D721Med (cell line): ENCODE results near the gene COL6A2.
"Not testable (repeated sequence)": the region's sequence is repeated elsewhere in the genome, so short reads cannot be mapped to it uniquely, and the experiment has no call there.

Experiments
- DNase-seq: peaks from one replicate; pipeline ENCODE4 v3.0.0; 2011; ENCODE audit warnings: low spot score; ENCODE audit not compliant: insufficient read length
- FAIRE-seq: peaks from 2 replicates; lab custom pipeline; 2011; peaks lifted over from hg19 to GRCh38; lab: Jason Lieb, UNC
- CTCF ChIP-seq: IDR thresholded peaks from 2 replicates; pipeline ENCODE4 v1.5.1; 2012; ENCODE audit warnings: mild to moderate bottlenecking, control low read depth; ENCODE audit not compliant: insufficient read depth; ENCODE audit errors: missing control alignments

COL6A2 gene

GRCh38 chr21:46069719-46070279, 28.1 kb upstream of the COL6A2 start:
- DNase-seq (no peak), FAIRE-seq (no peak)
- TF ChIP-seq CTCF, result no peak

GRCh38 chr21:46071082-46071481, 26.8 kb upstream of the COL6A2 start:
- TF ChIP-seq CTCF, result no peak
- DNase-seq (no peak), FAIRE-seq (no peak)

GRCh38 chr21:46076724-46077123, 21.2 kb upstream of the COL6A2 start:
- not testable (repeated sequence) for FAIRE-seq

GRCh38 chr21:46077674-46078101, 20.2 kb upstream of the COL6A2 start:
- DNase-seq (no peak), FAIRE-seq (no peak)
- TF ChIP-seq CTCF, result no peak

More at GRCh38 chr21:46076724-46077123, 21.2 kb upstream of the COL6A2 start:
- DNase-seq, result not testable (repeated sequence)

GRCh38 chr21:46078322-46078977, 19.5 kb upstream of the COL6A2 start:
- FAIRE-seq (no peak), DNase-seq (peak; percentile 10)
- TF ChIP-seq CTCF, result no peak

- TF ChIP-seq CTCF, result no peak
- FAIRE-seq (no peak), DNase-seq (peak; percentile 8)
Measured at GRCh38 chr21:46078978-46079351, 18.9 kb upstream of the COL6A2 start.

GRCh38 chr21:46079352-46080170, 18.4 kb upstream of the COL6A2 start:
- FAIRE-seq, result no peak
- TF ChIP-seq CTCF, result no peak

More at GRCh38 chr21:46079352-46080170, 18.4 kb upstream of the COL6A2 start:
- peak; percentile 13 for DNase-seq
